ENCODE results near the gene ARMC9. TPM values are rescaled to one million over a fixed set of nuclear protein-coding genes. Genes with fewer than 3 reads are reported as not detected.
A peak's percentile ranks its signal among the peaks of the same experiment; 100 is the strongest.
"Not testable (repeated sequence)": the region's sequence is repeated elsewhere in the genome, so short reads cannot be mapped to it uniquely, and the experiment has no call there.

ARMC9 gene
- polyA plus RNA-seq, 1 donor, result 3.9 TPM

DNA sequence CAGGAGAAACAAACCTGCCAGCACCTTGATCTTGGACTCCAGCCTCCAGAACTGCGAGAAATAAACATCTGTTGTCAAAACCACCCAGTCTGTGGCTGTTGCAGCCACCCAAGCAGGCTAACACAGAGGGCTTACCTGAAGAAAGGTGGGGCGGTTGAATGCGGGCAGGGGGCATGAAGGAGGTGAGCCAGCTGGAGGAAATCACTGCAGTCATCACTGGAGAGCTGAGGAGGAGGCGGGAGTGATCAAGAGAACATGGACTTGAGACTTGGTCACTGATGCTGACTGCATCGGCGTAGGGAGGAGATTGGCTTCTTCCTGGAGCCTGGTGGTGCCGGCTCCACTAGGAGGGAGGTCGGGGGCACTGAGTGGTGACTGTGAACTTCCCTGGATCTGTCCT lies 14.6 kb upstream of the ARMC9 start:
- DNase-seq (ENCODE audit: low read depth), result no peak

DNA sequence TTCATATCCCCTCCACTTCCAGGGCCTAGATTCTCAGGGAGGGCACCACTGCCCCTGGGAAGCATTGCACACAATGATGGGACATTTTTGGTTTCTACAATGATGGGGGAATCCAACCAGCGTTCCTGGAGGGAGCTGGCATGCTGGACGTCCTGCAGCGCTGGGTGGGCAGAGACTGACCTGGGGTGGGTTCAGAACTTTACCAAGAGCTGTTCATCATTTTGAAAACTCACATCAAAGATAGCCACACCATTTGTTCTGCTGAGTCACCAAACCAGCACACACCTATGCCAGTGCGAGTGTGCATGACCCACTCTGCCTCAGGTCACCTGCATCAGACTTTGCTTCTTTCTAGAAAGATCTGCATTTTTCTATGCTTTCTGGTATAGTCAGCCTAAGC lies 14.1 kb upstream of the ARMC9 start:
- no peak for DNase-seq (ENCODE audit: low read depth)

DNA sequence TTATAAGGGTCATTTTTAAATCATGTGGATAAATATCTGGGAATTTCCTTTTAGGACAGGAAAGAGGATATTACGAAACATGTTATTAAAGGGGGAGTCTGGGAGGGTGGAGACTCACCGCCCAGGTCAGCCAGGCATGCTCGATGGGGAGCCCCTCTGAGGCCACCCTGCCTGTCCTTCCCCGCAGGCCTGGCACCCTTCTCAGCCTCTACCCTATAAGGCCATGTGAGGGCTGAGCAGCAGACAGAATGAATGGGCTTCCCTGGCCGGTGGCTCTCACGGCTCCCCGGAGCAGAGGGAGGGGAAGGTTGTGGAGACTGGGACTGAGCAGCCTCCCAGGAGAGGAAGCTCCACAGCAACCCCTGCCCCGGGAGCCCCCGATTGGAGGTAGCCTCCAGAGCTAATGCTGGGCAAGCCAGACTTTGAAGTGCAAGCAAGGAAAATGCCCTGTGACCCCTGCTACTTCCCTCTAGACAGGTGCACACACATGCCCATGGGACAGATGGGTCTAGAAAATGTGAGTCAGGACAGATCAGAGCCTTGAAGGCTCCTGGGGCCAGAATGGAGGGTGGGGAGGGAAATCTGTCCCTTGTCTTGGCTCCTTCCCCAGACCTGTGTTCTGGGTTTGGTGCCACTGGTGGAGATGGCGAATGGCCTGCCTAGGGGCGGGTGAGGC lies 13.2 kb upstream of the ARMC9 start:
- no peak for DNase-seq (ENCODE audit: low read depth)

DNA sequence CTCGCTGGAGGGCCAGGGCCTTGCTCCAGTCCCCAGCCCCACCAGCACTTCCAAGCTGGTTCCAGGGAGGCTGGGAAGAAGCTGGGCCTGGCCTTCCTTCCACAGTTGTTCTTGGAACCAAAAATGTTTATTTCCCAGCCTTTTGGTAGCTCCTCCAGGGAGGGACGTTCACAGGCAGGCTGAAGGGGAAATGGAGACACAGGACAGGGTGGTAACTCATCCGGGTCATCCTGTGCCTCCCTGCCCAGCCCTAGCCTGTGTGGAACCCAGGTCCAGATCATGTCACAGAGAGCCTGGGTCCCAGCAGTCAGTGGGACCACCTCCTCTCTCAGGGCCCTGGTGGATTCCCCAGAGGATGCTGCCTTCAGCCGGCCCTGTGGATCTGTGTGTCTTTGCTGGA lies 12.5 kb upstream of the ARMC9 start:
- DNase-seq (ENCODE audit: low read depth), result no peak

DNA sequence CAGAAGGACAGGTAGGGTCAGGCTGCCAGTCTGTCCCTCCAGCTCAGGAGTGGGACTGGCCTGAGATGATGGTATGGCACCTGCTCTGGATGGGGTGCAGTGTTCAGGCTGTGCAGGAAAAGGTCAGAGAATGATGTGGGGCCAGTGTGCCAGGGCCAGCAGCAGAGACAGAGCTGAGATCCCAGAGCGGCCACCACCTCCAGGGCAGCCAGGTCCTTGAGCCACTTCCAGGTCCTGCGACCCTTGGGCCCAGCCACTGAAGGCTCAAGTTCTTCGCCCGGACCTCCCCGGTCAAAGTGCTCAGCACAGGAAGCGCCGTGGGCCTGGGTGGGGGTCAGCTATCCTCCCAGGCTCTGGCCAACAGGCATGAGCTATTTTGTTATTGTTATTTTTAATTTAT lies 12.1 kb upstream of the ARMC9 start:
- DNase-seq (ENCODE audit: low read depth), result no peak

DNA sequence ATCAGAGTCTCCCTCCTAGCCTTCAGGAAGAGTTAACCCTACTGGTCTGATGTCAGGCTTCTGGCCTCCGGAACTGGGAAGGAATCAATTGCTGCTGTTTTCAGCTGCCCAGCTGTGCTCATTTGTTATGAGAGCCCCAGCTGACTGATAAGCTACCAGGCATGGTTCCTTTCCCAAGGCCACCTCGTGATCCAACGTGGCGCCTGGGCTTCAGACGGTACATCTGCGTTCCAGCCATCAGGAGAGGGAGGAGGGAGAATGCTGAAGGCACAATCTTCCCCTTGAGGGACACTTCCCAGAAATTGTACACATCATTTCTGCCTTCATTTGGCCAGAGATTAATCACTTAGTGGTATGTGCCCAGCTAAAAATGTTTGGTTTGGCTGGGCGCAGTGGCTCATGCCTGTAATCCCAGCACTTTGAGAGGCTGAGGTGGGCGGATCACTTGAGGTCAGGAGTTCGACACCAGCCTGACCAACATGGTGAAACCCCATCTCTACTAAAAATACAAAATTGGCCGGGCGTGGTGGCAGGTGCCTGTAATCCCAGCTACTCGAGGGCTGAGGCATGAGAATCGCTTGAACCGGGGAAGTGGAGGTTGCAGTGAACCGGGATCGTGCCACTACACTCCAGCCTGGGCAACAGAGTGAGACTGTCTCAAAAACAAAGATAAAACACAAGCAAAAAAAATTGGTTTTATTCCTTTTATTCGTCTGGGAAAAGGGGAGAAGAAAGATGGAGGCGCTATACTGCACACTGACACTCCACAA lies 10.5 kb upstream of the ARMC9 start:
- no peak for DNase-seq (ENCODE audit: low read depth)

DNA sequence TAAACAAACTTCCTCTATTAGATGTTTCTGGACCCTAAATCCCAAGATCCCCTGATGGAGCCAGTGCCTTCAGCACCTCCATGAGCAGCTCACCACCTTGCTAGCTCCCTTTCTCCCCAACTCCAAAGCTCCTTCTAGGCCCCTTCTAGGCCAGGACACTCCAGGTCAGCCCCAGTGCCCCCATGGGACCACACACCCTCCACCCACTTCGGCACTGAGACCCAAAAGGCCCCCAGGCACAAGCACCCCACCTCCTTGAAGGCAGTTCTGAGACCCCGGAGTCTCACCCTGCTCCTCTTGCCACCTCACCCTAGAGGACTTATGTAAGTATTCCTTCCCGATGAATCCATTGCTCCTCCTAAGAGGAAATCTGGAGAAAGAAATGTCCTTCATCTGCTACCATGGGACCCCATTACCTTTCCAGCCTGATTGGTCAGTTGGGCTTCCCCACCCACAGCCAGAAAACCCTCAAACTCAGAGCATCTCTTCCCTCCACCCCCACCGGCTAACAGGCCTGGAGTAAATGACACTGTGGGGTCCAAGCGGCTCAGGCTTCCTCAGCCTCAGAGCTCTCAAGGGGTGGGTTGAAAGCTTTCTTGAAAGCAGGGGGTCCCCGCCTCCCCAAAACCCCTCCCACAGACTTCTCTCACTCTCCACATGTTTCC lies 9.8 kb upstream of the ARMC9 start:
- DNase-seq (ENCODE audit: low read depth), result no peak

DNA sequence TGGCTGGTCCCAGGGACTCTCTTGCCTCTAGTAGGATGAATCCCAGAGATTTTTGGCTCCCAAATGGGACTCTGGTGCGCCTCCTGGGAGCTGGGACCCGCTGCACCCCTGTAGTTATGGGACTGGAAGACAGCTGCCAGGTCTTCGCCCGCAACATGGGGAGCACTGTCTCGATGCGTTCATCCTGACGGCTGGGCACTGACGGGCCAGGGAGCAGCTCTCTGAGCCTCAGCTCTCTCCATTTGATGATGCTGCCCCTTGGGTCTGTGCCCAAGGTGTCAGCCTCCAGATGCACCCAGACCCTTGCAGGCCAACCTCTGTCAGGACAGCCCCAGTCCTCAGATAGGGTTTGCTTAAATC lies 9.3 kb upstream of the ARMC9 start:
- DNase-seq (ENCODE audit: low read depth), result no peak

DNA sequence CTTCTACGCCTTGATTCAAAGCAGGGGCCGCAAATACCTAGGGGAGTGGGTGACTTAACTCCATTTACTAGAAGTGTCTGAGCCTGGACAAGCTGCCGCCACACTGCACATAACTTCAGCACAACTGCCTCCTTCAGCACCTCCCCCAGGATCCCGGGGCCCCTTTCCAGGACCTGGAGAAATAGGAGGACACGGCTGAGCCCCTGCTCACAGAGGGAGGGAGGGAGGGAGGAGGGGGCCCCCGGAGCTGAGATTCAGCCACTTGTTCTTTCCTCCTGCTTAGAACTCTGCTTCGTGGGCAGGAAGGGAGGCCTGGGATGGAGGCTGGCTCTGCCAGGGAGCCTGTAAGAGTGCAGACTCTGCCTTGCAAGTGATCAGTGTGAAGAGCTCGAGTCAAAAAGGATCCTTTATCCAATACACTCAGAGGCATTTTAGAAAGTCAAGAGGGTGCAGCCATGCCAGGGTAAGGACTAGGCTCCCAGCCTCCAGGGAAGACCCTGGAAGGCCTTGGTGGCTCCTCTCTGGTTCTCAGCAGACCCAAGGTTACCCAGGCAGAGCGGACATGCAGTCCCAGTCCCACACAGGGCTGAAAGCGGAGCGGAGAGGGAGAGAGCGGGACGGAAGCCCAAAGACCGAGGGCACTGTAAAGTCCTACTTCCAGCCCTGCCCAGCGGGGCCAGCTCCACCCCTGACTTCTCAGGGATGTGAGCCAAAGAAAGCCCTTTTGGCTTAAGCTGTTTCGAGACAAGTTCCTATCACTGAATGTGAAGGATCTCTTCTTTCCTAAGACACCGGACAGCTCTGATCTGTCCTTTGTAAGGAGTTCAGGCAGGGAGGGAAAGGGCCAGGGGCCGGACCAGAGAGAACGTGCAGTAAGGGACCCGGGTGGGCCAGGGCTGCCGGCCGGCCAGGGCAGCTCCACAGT lies 8.6 kb upstream of the ARMC9 start:
- DNase-seq (ENCODE audit: low read depth), result no peak

DNA sequence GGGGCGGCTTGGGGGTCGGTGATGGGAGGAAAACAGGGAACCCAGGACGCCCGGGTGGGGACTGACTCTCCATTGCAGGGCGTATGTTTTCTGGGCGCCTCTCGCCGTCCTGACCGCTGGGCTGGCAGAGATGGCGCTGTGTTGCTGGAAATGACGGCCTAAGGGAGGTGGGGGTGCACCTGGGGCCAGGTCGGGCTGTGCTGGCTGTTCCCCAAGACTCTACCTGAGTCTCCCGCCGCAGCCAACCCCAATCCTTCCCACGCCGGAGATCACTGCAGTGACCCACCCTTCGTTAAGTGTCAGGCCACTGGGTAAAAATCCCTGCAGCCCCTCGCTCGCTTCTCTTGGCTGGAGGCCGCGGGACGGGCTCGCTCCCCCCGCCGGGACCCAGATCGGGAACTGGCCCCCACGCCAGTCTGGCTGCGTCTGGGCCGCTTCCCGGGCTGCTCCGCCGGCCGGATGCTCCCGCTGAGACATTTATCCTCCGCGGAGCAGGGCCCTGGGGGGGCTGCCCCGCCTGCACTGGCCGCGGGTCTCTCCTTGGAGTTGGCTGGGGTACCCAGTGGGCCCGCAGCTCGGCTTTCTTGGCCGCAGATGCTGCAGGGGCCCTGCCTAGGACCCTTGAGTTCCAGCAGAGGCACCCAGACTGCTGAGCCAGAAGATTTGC lies 7.8 kb upstream of the ARMC9 start:
- no peak for DNase-seq (ENCODE audit: low read depth)

DNA sequence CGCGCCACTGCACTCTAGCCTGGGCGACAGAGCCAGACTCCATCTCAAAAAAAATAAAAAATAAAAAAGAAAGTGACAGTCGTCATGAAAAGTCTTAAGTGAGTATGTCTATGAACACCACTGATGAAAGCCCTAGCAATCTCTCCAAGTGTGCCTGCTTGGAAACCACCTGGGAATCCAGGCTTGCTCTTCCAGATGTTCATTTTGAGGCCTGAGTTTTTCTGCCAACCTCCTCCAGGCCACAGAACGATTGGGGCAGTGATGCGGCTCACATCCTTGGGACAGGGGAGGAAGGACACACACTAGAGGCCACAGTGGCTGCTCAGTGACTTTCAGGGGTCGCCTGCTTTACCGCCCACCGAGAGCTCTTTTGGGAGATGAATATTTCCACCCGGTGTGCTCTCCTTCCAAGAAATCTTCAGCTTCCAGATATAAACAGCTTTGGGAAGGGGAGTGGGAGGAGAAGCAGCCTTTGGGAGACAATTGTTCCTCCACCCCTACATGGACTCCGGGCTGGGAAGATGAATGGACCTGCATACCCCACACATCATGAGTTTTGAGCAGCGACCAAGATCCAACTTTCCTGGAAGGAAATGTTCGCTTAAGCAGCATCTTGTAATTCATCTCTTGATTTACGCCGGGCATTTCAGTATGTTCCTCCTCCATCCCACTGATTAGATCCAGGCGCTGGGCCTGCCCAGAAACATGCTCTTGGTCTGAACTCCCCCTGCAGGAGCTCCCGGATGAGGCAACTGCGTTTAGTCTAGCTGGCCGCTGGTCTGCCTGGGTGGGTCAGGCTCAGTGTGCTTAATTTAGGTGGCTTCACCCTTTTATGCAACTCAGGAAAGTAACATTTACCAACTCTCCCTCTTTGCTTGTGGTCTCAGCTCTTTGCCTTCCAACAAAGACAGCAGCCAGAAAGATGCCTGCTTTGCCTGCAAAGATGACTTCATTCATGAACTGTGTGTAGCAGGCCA lies 6.2 kb upstream of the ARMC9 start:
- peak; percentile 59 for DNase-seq (ENCODE audit: low read depth)

DNA sequence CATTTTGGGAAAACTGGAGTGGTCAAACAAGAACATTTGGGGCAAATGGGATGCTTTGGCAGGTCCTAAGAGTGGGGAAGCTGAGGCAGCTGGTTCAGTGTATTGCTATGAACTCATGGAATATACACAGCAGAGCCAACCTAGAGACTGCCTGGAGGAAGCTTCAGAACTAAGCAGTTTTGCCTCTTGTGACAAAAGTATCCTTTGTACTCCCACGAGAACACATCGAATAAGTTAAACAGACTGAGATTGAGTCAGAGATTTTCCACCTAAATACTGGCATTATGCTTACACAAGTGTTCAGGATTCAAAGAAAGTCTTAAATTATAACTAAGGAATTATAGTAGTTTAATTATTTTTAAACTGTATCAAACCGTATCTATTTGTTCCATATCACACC lies 5.2 kb upstream of the ARMC9 start:
- no peak for DNase-seq (ENCODE audit: low read depth)

DNA sequence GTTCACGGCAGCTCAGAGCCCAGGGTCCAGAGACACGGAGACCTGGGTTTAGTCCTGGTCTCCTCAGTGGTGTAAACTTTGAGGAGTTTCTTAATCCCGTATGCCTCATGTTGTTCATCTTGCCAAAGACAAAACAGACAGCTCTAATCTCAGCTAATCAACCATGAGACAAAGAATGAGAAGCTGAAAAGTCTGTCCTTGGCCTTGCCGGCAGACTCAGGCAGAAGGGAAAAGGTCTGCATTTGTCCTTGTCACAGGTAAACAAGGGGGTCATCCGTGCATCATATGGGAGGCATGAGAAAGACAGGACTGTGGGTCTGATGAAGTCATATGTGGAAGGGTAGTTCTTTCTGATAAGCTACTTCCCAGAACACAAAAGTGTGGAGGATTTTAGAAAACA lies 1.8 kb upstream of the ARMC9 start:
- no peak for DNase-seq (ENCODE audit: low read depth)

DNA sequence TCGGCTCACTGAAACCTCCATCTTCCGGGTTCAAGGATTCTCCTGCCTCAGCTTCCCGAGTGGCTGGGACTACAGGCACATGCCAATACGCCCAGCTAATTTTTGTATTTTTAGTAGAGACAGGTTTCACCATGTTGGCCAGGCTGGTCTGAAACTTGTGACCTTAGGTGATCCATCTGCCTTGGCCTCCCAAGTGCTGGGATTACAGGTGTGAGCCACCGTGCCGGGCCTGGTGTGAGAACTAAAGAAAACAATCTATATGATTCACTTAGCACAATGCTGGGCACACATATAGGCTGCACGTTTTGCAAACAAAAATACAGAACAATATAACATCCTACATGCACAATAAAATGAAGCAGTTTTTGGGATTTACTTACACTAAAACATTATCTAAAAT lies 1.2 kb upstream of the ARMC9 start:
- not testable (repeated sequence) for DNase-seq (ENCODE audit: low read depth)

DNA sequence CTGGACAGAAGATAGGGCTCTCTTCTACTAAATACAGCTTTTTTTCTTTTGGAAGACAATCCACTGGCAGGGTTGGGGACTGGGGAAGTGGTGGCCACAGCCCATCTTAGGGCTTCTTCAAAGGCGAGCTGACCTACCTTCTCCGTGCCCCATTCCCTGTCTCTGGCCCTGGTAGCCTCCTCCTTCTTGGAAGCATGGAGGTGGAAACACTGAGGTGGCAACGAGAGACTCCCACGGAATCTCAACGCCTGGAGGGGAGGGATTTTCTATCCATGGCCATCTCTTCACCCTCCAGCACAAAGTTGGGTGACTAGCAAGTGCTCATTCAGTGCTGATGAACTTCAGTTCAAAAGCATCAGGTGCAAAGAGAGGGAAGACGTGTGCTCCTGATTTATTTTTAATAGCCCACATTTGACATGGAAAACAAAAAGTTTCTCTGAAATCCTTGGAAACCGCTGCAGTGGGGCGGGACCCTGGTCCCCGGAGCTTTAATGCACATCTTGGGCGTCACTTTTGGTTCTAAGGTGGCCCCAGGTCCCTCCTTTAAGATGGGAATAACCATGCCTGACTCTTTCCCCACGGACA lies 633 bp upstream of the ARMC9 start:
- no peak for DNase-seq (ENCODE audit: low read depth)

DNA sequence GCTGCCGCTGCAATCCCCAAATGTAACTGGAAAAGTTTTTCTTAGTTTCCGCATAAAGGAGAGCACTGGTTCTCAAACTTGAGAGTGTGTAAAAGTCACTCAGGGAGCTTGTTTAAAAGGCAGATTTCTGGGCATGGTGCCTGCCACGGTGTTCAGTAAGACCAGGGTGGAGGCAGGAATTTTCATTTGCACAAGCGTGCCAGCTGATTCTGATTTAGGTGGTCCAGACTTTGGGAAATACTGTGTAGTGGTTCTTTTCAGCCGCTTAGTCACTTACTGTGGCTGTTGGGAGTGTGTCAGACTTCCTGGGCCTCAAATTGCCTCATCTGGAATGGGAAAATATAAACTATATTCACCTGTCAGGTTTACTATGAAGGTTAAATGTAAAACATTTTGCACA lies 788 bp downstream of the ARMC9 start:
- no peak for DNase-seq (ENCODE audit: low read depth)

DNA sequence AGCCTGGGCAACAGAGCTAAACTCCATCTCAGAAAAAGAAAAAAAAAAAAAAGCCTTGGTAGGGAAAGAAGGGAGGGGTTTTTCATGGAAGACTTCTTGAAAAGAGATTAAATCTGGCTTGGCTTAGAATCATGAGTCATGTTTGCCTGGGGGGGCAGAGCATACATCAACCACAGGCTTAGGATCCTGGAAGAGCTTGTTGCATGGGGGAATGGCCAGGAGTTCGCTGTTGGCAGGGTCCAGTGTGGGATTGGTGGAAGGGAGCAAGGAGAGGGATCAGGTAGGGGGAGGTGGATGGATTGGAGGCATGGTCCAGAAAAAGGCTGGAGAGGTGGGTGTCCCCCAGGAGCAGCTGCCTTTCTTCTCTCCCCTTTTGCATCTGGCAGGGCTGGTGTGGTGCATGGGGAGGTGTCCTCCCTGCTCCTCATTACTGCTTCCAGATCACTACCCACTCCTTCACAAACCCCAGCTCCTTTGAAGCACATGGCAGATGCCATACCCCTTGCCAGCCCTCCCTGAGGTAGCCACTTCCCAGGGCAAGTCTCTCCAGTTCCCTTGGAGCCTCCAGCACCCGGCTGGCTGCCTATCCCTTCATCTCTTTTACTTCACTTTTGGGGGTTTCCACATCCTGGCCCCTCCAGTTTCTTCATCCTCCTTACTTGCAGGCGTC lies 2.5 kb downstream of the ARMC9 start:
- no peak for DNase-seq (ENCODE audit: low read depth)

DNA sequence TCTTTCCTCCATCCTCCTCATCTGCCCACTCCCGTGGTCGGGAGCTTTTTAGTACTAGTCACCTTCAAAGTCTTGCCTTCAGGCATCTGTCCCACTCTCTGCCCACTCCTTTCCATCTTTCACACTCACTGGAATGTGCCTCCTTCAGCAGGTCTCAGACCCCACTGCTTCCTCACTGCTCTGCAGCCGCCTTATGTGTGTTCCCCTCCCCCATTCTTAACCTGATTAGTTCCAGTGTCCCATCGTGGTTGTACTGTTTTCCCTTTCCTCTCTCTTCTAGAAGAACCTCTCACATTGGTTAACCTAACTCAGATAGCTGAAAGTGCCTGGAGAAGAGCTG lies 3.0 kb downstream of the ARMC9 start:
- no peak for DNase-seq (ENCODE audit: low read depth)

DNA sequence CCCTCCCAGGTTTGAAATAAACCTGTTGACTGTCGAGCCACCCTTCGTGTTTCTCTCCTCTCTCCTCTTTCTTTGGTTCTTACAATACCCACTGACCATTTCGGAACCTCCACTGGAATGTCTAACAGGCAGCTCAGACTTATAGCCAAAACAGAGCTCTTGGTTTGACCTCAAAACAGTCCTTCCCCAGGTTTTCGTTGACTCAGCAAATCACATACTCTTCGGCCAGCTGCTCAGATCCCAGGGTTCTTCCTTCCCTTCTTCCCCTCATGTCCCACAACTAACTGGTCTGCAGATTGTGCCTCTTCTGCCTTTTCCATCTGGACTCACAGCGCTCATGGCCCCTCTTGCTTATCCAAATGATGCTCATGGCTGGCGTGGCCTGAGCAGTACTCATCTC lies 4.7 kb downstream of the ARMC9 start:
- no peak for DNase-seq (ENCODE audit: low read depth)

All from forelimb muscle (tissue), 1 donor.